NCI-H2107 (cell line): Measurements from ENCODE around the gene MYO16.

Source experiments
- DNase-seq: peaks from one replicate; lab custom pipeline; 2025; lab: John Stamatoyannopoulos, UW

MYO16 gene

GRCh38 chr13:109243311-109243951 is 614.0 kb downstream of the MYO16 start:
- no peak for DNase-seq

- DNase-seq = no peak
These were observed 615.2 kb downstream of the MYO16 start for GRCh38 chr13:109244566-109244965.

GRCh38 chr13:109246001-109246400 is 616.6 kb downstream of the MYO16 start:
- no peak for DNase-seq

DNA sequence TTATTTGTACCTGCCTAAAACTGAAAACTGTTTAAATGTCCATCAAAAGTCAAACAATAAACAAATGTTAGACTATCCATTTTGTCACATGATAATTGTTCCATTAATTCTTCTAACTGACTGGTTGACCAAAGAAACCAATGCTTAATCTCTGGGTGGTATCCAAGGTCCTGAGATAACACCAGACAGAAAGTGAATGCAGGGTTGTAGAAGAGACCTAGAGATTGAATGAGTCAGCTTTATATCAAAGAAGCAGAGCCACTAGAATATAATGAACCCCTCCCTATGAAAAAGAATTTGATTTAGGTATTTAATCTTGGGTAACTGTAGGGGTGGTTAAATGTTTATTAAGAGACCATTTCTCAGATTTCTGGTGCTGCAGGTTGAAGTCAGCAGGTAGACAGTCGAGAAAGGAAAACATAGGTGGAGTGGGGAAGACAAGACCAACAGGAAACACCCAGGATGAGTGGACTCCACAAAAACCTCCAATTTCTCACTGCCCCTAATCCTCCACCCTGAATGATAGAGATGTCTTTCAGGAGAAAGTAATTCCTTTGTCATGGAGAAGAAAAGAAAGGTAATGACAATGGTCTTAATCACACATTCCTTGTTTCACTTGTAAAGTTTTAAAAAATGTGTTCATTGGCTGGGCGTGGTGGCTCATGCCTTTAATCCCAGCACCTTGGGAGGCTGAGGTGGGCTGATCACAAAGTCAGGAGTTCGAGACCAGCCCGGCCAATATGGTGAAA is 620.5 kb downstream of the MYO16 start:
- no peak for DNase-seq

GRCh38 chr13:109251956-109252355 is 622.5 kb downstream of the MYO16 start:
- no peak for DNase-seq

GRCh38 chr13:109253316-109253715 is 623.9 kb downstream of the MYO16 start:
- no peak for DNase-seq

DNA sequence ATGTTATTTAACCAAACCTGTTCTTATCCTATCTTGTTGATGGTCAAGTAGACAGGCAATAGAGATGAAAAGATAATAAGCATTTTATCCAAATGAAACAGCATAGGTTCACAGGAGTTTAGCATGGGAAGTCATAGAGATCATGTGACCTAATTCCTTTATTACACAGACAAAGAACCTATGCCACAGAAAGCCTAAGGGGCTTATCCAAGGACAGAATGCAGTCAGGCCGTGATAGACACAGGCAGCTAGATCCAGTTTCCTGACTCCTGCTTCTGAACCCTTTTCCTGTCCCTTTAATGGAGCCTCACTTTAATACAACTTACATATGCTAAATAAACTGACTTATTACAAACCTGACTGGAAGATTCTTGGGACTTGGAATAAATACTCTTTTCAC is 624.9 kb downstream of the MYO16 start:
- no peak for DNase-seq

GRCh38 chr13:109255141-109255856 is 625.9 kb downstream of the MYO16 start:
- DNase-seq = no peak

DNA sequence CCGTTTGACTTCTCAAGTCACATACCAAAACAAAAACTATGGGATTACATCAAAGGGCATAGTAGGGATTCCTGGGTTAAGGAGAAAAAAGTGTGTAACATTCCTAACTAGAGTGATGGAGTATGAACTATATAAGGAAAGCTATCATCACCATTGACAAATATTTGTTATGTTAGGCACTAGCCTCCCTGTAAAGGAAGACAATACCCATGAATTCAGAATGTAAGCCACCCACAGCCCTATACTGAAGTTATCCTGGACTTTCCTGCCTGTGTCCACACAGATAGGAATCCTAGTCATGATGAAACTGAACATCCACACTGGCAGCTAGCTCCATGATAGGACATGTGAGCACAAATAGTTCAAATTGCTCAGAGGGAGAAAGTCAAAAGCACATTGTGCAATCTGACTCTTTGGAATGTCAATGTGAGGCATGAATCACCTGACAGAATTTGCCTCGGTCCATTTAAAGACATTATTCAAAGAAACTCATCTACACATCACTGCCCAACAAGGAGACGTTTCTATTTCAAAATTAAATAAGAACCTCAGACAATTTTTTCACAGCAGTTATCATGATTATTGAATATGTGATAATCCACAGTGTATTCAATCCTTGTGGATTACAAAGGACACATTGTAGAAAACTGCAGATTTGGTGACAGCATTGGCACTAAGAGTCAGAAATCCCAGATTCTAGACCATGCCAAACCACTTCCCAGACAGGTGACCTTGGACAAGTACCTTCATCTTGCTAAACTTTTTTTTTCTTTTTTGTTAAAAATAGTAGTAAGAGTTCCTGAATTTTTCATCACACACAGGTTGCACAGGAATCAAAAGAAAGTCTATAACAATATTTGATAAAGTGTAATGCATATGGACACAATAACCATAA is 627.7 kb downstream of the MYO16 start:
- no peak for DNase-seq
